Activated naive CD4-positive, alpha-beta T cell treated with anti-CD3 and anti-CD28 coated beads for 36 hours (primary cell): ENCODE measurements around the gene IFITM5. TPM values are rescaled to one million over a fixed set of nuclear protein-coding genes. Genes with fewer than 3 reads are reported as not detected.
"Not testable (repeated sequence)": the region's sequence is repeated elsewhere in the genome, so short reads cannot be mapped to it uniquely, and the experiment has no call there.

Experiments
- CTCF ChIA-PET: fragments of 350-600 bp; sonication (Branson Sonifier 250); formaldehyde crosslinking; loops from one replicate; lab custom pipeline; 2021; ENCODE audit warnings: antibody characterized with exemption; lab: Charles Lee
- DNase-seq: peaks from one replicate; pipeline ENCODE4 v3.0.0-alpha.2; 2020
- H3K27ac Mint-ChIP-seq: one replicate; pipeline ENCODE4 v1.8.0; 2021; ENCODE audit warnings: mild to moderate bottlenecking, mixed read lengths
- H3K27me3 Mint-ChIP-seq: one replicate; pipeline ENCODE4 v1.8.0; 2021; ENCODE audit warnings: low read depth, mixed read lengths
- H3K36me3 Mint-ChIP-seq: one replicate; pipeline ENCODE4 v1.8.0; 2021; ENCODE audit warnings: low read depth, mixed read lengths
- H3K4me1 Mint-ChIP-seq: one replicate; pipeline ENCODE4 v1.8.0; 2021; ENCODE audit warnings: low read depth, mixed read lengths
- H3K4me3 Mint-ChIP-seq: one replicate; pipeline ENCODE4 v1.8.0; 2021; ENCODE audit warnings: mild to moderate bottlenecking, moderate library complexity, mixed read lengths
- H3K9me3 Mint-ChIP-seq: one replicate; pipeline ENCODE4 v1.8.0; 2021; ENCODE audit warnings: mixed read lengths
- intact Hi-C: fragments of 100-400 bp; cut with micrococcal nuclease; formaldehyde crosslinking; loops from one replicate; pipeline ENCODE4 v1.15.1; 2023
- total RNA-seq, 2 experiments: library from RNA; stranded (reverse); gene quantifications; one replicate each; pipeline ENCODE4 v1.2.3, GENCODE V29; 2021

Gene IFITM5
- total RNA-seq, 2 experiments from 2014 or later = not detected

- H3K27me3 Mint-ChIP-seq, H3K9me3 Mint-ChIP-seq, DNase-seq, H3K27ac Mint-ChIP-seq, H3K36me3 Mint-ChIP-seq, H3K4me3 Mint-ChIP-seq, intact Hi-C loops: not testable (repeated sequence)
- peaks cover 50% of the 10 kb centered on the region for H3K4me1 Mint-ChIP-seq
- CTCF ChIA-PET = interaction anchor here (0.6 to 0.8 kb wide), 2 partner anchors 21 to 29 kb away, joined by 3 read pairs; no protein-coding TSS in a partner anchor
These were observed 34.4 kb upstream of the IFITM5 start for GRCh38 chr11:333616-334263.

GRCh38 chr11:332651-333480, 33.5 kb upstream of the IFITM5 start:
- Mint-ChIP-seq H3K4me1 (peaks cover 53% of the 10 kb centered on the region), H3K27ac (no peak overlapping the region)

GRCh38 chr11:331358-332060, 32.2 kb upstream of the IFITM5 start:
- DNase-seq = no peak
- Mint-ChIP-seq H3K4me3 (no peak overlapping the region), H3K27me3 (no peaks in the 10 kb centered on the region), H3K36me3 (no peaks in the 10 kb centered on the region), H3K9me3 (no peaks in the 10 kb centered on the region), H3K4me1 (peaks cover 60% of the 10 kb centered on the region), H3K27ac (no peak overlapping the region)
- CTCF ChIA-PET = interaction anchor here (0.6 to 1.7 kb wide), 2 partner anchors 11 to 14 kb away, joined by 4 read pairs; no protein-coding TSS in a partner anchor
- intact Hi-C loops = no loop called here

More at GRCh38 chr11:332651-333480, 33.5 kb upstream of the IFITM5 start:
- Mint-ChIP-seq H3K9me3 (no peaks in the 10 kb centered on the region), H3K36me3 (no peaks in the 10 kb centered on the region), H3K27me3 (no peaks in the 10 kb centered on the region), H3K4me3 (no peak overlapping the region)
- no peak for DNase-seq
- CTCF ChIA-PET = interaction anchor here (0.6 kb wide), 1 partner anchor 22 kb away, joined by 3 read pairs; no protein-coding TSS in a partner anchor
- intact Hi-C loops = no loop called here

- CTCF ChIA-PET = interaction anchor here (0.6 to 2.4 kb wide), 3 partner anchors 12 to 25 kb away, joined by 4 to 13 read pairs (median 4); no protein-coding TSS in a partner anchor
- H3K27ac Mint-ChIP-seq = no peak overlapping the region
- H3K4me3 Mint-ChIP-seq = no peak overlapping the region
- H3K9me3 Mint-ChIP-seq = no peaks in the 10 kb centered on the region
- no peaks in the 10 kb centered on the region for H3K36me3 Mint-ChIP-seq
- H3K27me3 Mint-ChIP-seq = no peaks in the 10 kb centered on the region
- peak; percentile 56 for DNase-seq
- intact Hi-C loops = no loop called here
- H3K4me1 Mint-ChIP-seq = peaks cover 60% of the 10 kb centered on the region
These were observed 31.5 kb upstream of the IFITM5 start for GRCh38 chr11:330694-331357.

- Mint-ChIP-seq H3K4me1 (peaks cover 59% of the 10 kb centered on the region), H3K27me3 (no peaks in the 10 kb centered on the region), H3K36me3 (no peaks in the 10 kb centered on the region), H3K4me3 (no peak overlapping the region), H3K27ac (peak overlapping the region; percentile 72), H3K9me3 (no peaks in the 10 kb centered on the region)
- CTCF ChIA-PET = interaction anchor here (1.0 to 2.4 kb wide), 4 partner anchors 13 to 189 kb away, joined by 3 to 13 read pairs (median 6); no protein-coding TSS in a partner anchor
- DNase-seq = no peak
- intact Hi-C loops = no loop called here
These were observed 31.0 kb upstream of the IFITM5 start for GRCh38 chr11:330307-330693.

- H3K36me3 Mint-ChIP-seq = no peaks in the 10 kb centered on the region
- peak overlapping the region; percentile 72 for H3K27ac Mint-ChIP-seq
- CTCF ChIA-PET = interaction anchor here (1.0 to 2.4 kb wide), 4 partner anchors 13 to 189 kb away, joined by 3 to 13 read pairs (median 6); no protein-coding TSS in a partner anchor
- no peaks in the 10 kb centered on the region for H3K9me3 Mint-ChIP-seq
- DNase-seq = no peak
- intact Hi-C loops = loop anchor here (1.0 kb wide), 1 partner anchor 25 kb away; no protein-coding TSS in a partner anchor
- no peaks in the 10 kb centered on the region for H3K27me3 Mint-ChIP-seq
- H3K4me1 Mint-ChIP-seq = peaks cover 60% of the 10 kb centered on the region
- H3K4me3 Mint-ChIP-seq = peak overlapping the region; percentile 69
These were observed 30.5 kb upstream of the IFITM5 start for GRCh38 chr11:329886-330253.

- Mint-ChIP-seq H3K4me1 (peaks cover 70% of the 10 kb centered on the region), H3K4me3 (peak overlapping the region; percentile 69)
- not testable (repeated sequence) for H3K27me3 Mint-ChIP-seq, H3K36me3 Mint-ChIP-seq, H3K9me3 Mint-ChIP-seq, DNase-seq, H3K27ac Mint-ChIP-seq
- intact Hi-C loops = loop anchor here (1.0 kb wide), 1 partner anchor 27 kb away; no protein-coding TSS in a partner anchor
- CTCF ChIA-PET = interaction anchor here (1.8 to 2.4 kb wide), 2 partner anchors 20 to 27 kb away, joined by 8 to 13 read pairs; no protein-coding TSS in a partner anchor
These were observed 29.3 kb upstream of the IFITM5 start for GRCh38 chr11:328516-329100.

- Mint-ChIP-seq H3K27me3 (no peaks in the 10 kb centered on the region), H3K4me3 (no peak overlapping the region), H3K4me1 (peaks cover 74% of the 10 kb centered on the region), H3K36me3 (no peaks in the 10 kb centered on the region), H3K27ac (no peak overlapping the region), H3K9me3 (no peaks in the 10 kb centered on the region)
- DNase-seq = no peak
- intact Hi-C loops = no loop called here
- CTCF ChIA-PET = interaction anchor here (1.5 to 1.7 kb wide), 2 partner anchors 27 to 77 kb away, joined by 3 to 5 read pairs; no protein-coding TSS in a partner anchor
These were observed 28.7 kb upstream of the IFITM5 start for GRCh38 chr11:328012-328411.

GRCh38 chr11:327581-327923, 28.2 kb upstream of the IFITM5 start:
- H3K36me3 Mint-ChIP-seq = no peaks in the 10 kb centered on the region
- peak overlapping the region; percentile 98 for H3K27ac Mint-ChIP-seq
- no peaks in the 10 kb centered on the region for H3K27me3 Mint-ChIP-seq
- CTCF ChIA-PET = interaction anchor here (1.3 to 1.7 kb wide), 3 partner anchors 13 to 77 kb away, joined by 3 to 5 read pairs (median 4); no protein-coding TSS in a partner anchor
- DNase-seq = no peak
- no peaks in the 10 kb centered on the region for H3K9me3 Mint-ChIP-seq
- peaks cover 73% of the 10 kb centered on the region for H3K4me1 Mint-ChIP-seq
- peak overlapping the region; percentile 72 for H3K4me3 Mint-ChIP-seq
- intact Hi-C loops = loop anchor here (1.0 kb wide), 2 partner anchors 10 to 58 kb away; no protein-coding TSS in a partner anchor

GRCh38 chr11:326842-327580, 27.7 kb upstream of the IFITM5 start:
- Mint-ChIP-seq H3K4me1 (peaks cover 73% of the 10 kb centered on the region), H3K27me3 (no peaks in the 10 kb centered on the region), H3K4me3 (peak overlapping the region; percentile 72), H3K27ac (peak overlapping the region; percentile 98), H3K9me3 (no peaks in the 10 kb centered on the region), H3K36me3 (no peaks in the 10 kb centered on the region)
- intact Hi-C loops = loop anchor here (1.0 kb wide), 2 partner anchors 10 to 58 kb away; no protein-coding TSS in a partner anchor
- peak; percentile 92 for DNase-seq
- CTCF ChIA-PET = interaction anchor here (1.3 to 1.7 kb wide), 3 partner anchors 13 to 76 kb away, joined by 3 to 5 read pairs (median 4); no protein-coding TSS in a partner anchor
